ENCODE data around the gene PYCARD.

DNA sequence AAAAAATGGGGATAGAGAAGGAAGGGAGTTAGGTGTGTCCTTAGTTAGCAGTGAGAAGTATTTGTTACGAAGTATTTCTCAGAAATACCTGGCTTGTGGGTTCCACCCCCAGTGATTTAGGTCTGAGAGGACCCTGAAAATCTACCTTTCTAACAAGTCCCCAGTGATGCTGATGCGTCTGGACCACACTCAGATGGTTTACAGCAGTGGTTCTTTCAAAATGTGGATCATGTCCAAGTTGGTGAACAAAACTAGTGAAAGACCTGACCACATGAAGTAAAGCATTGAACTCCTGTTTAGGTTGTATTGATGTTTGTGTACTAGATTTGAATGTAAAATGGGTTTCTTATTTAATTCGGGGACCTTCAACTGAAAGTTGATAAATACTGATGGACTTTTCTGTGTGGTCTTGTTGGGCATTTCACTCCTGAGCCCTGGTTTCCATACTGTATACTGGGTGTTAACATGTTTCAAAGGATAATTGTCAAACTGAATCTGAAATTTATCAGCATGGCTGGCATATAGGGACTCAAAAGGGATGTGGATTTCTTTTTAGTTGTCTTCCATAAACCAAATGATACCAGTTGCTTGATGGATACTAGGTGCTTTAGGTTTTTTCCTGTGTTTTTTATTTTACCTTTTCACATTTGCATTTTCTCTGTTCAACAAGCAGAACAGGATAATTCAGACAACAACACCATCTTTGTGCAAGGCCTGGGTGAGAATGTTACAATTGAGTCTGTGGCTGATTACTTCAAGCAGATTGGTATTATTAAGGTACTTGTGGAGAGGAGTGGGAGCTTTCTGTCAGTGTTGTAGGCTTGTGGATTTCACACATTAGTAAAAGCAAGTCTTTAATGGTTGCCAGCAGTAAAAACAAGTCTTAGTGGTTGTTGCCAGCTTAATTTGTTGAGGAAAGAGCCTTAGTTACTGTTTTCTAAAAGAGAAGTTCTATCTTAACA is 13.8 kb downstream of the PYCARD start:
- TF ChIP-seq ZNF274 (IDR thresholded peaks at IDR 0.05; ENCODE audit: low read depth, low read length), result no peak
- TF ChIP-seq SUZ12 (IDR thresholded peaks at IDR 0.05; ENCODE audit: extremely low read depth, insufficient read depth, insufficient read length), result no peak

Data from NT2/D1 (cell line).